WTC11 (cell line): ENCODE measurements around the gene INO80D. TPM values are rescaled to one million over a fixed set of nuclear protein-coding genes. Genes with fewer than 3 reads are reported as not detected.
A peak's percentile ranks its signal among the peaks of the same experiment; 100 is the strongest.

Experiments used
- ATAC-seq: fragments of 200-7000 bp; cut with Tn5 transposase; 2 replicates; pipeline ENCODE4 v1.10.0; 2021; ENCODE audit warnings: mild to moderate bottlenecking, moderate library complexity
- CTCF ChIA-PET: fragments of 300-600 bp; sonication (Branson Sonifier 250); formaldehyde crosslinking; loops from one replicate; lab custom pipeline; 2021; ENCODE audit warnings: antibody characterized with exemption; lab: Charles Lee
- POLR2A ChIA-PET: fragments of 350-600 bp; sonication (Branson Sonifier 250); formaldehyde crosslinking; loops from one replicate; lab custom pipeline; 2021; ENCODE audit warnings: antibody characterized with exemption; lab: Charles Lee
- DNase-seq: peaks from one replicate; pipeline ENCODE4 v3.0.0; 2021; ENCODE audit warnings: low spot score
- H3K27ac Mint-ChIP-seq: 2 replicates; pipeline ENCODE4 v1.8.0; 2021; ENCODE audit warnings: mixed read lengths
- H3K27me3 Mint-ChIP-seq: 2 replicates; pipeline ENCODE4 v1.8.0; 2021; ENCODE audit warnings: low read depth, mild to moderate bottlenecking, moderate library complexity, mixed read lengths
- H3K36me3 Mint-ChIP-seq: 2 replicates; pipeline ENCODE4 v1.8.0; 2021; ENCODE audit warnings: mixed read lengths
- H3K4me1 Mint-ChIP-seq: 2 replicates; pipeline ENCODE4 v1.8.0; 2022; ENCODE audit warnings: mixed read lengths
- H3K4me3 Mint-ChIP-seq: 2 replicates; pipeline ENCODE4 v1.8.0; 2021; ENCODE audit warnings: mild to moderate bottlenecking, moderate library complexity, mixed read lengths
- H3K9me3 Mint-ChIP-seq: 2 replicates; pipeline ENCODE4 v1.8.0; 2021; ENCODE audit warnings: mixed read lengths
- CREM ChIP-seq: sonication (generic); formaldehyde crosslinking; IDR thresholded peaks from 2 replicates; pipeline ENCODE4 v1.8.1; 2022; ENCODE audit warnings: mild to moderate bottlenecking, missing genetic modification reagents, moderate library complexity
- E2F4 ChIP-seq: sonication (generic); formaldehyde crosslinking; IDR thresholded peaks from 2 replicates; pipeline ENCODE4 v1.8.1; 2022; ENCODE audit warnings: low read depth, mild to moderate bottlenecking, moderate library complexity, missing genetic modification reagents, borderline replicate concordance
- ESRRA ChIP-seq: sonication (generic); formaldehyde crosslinking; IDR thresholded peaks from 2 replicates; pipeline ENCODE4 v1.8.1; 2022; ENCODE audit warnings: mild to moderate bottlenecking, missing genetic modification reagents, borderline replicate concordance
- FOXP1 ChIP-seq: sonication (generic); formaldehyde crosslinking; IDR thresholded peaks from 2 replicates; pipeline ENCODE4 v1.8.0; 2022; ENCODE audit warnings: missing genetic modification reagents, mild to moderate bottlenecking, moderate library complexity, borderline replicate concordance
- IRF2 ChIP-seq: sonication (generic); formaldehyde crosslinking; IDR thresholded peaks from 2 replicates; pipeline ENCODE4 v1.8.0; 2022; ENCODE audit warnings: low read depth, missing genetic modification reagents, borderline replicate concordance
- JUN ChIP-seq: sonication (generic); formaldehyde crosslinking; IDR thresholded peaks from 2 replicates; pipeline ENCODE4 v1.8.0; 2023; ENCODE audit warnings: mild to moderate bottlenecking, missing genetic modification reagents
- MXD4 ChIP-seq: fragments of 250-450 bp; sonication (Bioruptor Pico); IDR thresholded peaks from 2 replicates; pipeline ENCODE4 v1.8.0; 2021; ENCODE audit warnings: mild to moderate bottlenecking, moderate library complexity, borderline replicate concordance
- MYBL2 ChIP-seq: sonication (generic); formaldehyde crosslinking; IDR thresholded peaks from 2 replicates; pipeline ENCODE4 v1.8.1; 2023; ENCODE audit warnings: mild to moderate bottlenecking, moderate library complexity, missing genetic modification reagents
- RORB ChIP-seq: fragments of 250-450 bp; sonication (Bioruptor Pico); IDR thresholded peaks from 2 replicates; pipeline ENCODE4 v1.9.0; 2021; ENCODE audit warnings: mild to moderate bottlenecking
- TP53 ChIP-seq: sonication (generic); formaldehyde crosslinking; IDR thresholded peaks from 2 replicates; pipeline ENCODE4 v1.8.1; 2023; ENCODE audit warnings: mild to moderate bottlenecking, missing genetic modification reagents
- ZBTB21 ChIP-seq: sonication (generic); formaldehyde crosslinking; IDR thresholded peaks from 2 replicates; pipeline ENCODE4 v1.8.1; 2023; ENCODE audit warnings: mild to moderate bottlenecking, missing genetic modification reagents, borderline replicate concordance
- ZNF138 ChIP-seq: sonication (generic); formaldehyde crosslinking; conservative IDR thresholded peaks from 2 replicates; pipeline ENCODE4 v1.8.1; 2022; ENCODE audit warnings: mild to moderate bottlenecking, moderate library complexity, missing genetic modification reagents
- ZNF263 ChIP-seq: sonication (generic); formaldehyde crosslinking; IDR thresholded peaks from 2 replicates; pipeline ENCODE4 v1.8.1; 2022; ENCODE audit warnings: low read depth, mild to moderate bottlenecking, moderate library complexity, missing genetic modification reagents
- ZNF317 ChIP-seq: sonication (generic); formaldehyde crosslinking; IDR thresholded peaks from 2 replicates; pipeline ENCODE4 v1.8.1; 2023; ENCODE audit warnings: low read depth, mild to moderate bottlenecking, moderate library complexity, missing genetic modification reagents, borderline replicate concordance
- ZNF396 ChIP-seq: fragments of 250-450 bp; sonication (Bioruptor Pico); IDR thresholded peaks from 2 replicates; pipeline ENCODE4 v1.8.0; 2021; ENCODE audit warnings: mild to moderate bottlenecking, moderate library complexity, borderline replicate concordance
- ZNF416 ChIP-seq: fragments of 250-450 bp; sonication (Bioruptor Pico); IDR thresholded peaks from 2 replicates; pipeline ENCODE4 v1.9.0; 2021; ENCODE audit warnings: mild to moderate bottlenecking, inconsistent platforms
- total RNA-seq: library from RNA; stranded (reverse); gene quantifications from 3 replicates; pipeline ENCODE4 v1.2.3, GENCODE V29; 2021
- TF ChIP-seq, protein P1 (sequence below): sonication (generic); formaldehyde crosslinking; IDR thresholded peaks from 2 replicates; pipeline ENCODE4 v1.8.1; 2023; ENCODE audit warnings: mild to moderate bottlenecking, missing genetic modification reagents
- TF ChIP-seq, protein P2 (sequence below): fragments of 250-450 bp; sonication (Bioruptor Pico); IDR thresholded peaks from 2 replicates; pipeline ENCODE4 v1.8.0; 2021; ENCODE audit warnings: mild to moderate bottlenecking
- TF ChIP-seq, protein P3 (sequence below): sonication (generic); formaldehyde crosslinking; conservative IDR thresholded peaks from 2 replicates; pipeline ENCODE4 v1.8.1; 2023; ENCODE audit warnings: mild to moderate bottlenecking, low read depth, missing genetic modification reagents, moderate library complexity
- TF ChIP-seq, protein P4 (sequence below): fragments of 200-600 bp; IDR thresholded peaks from 2 replicates; pipeline ENCODE4 v1.8.0; 2022; ENCODE audit warnings: antibody characterized with exemption

The INO80D gene
- total RNA-seq, 1 experiment from 2014 or later, result 30.9 TPM

DNA sequence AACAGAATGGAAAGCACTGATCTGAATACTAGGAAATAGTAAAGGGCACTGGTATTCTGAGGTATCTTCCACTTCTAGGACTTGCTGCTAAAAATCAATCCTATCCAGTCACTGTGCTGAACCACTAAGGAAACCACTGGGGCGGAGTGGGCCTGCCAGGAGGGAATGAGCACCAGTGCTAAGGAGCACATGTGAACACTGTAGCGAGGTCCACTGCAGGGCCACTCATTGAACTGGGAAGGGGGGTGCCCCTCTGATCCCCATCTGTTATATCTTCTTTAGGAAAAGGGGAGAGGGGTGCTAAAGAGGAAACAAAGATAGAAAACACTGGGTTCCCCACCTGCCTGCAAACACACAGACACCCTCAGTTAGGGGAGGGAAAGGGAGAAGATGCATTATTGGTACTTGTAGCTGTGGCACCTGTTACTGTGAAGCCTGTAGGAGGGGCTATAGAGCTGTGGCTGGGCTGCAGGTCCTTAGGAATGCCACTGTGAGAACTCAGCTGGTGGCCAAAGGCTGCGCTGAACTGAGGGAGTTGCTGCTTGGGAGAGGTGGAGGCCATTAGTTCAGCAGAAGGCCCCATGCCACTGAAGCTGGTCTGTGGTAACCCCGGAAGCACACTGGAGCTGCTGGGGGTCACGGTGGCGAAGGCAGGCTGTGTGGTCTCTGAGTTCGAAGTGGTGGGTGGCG, 81.8 kb downstream of the INO80D start:
- H3K36me3 Mint-ChIP-seq, result peaks cover 52% of the 10 kb centered on the region
- H3K27ac Mint-ChIP-seq, result peak overlapping the region; percentile 38; the same call in 1 of the 2 replicates

DNA sequence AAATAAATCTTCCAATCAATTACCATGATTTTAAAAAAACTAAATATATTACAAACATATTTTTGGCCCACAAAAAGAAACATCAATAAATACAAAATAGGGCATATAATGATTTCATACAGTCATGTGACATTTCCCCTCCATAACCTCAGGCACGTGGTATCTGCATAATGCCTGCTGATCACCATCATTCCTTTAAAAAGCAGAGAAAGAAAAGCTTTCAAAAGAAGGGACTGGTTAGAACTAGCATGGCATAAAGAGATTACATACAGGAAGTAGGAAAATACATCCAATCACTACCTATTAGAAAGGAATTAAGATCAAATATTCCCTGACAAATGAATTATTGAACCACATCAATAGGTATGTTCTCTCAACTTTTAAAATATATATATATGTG, 83.5 kb downstream of the INO80D start:
- Mint-ChIP-seq H3K27ac (no peak overlapping the region), H3K4me1 (no peaks in the 10 kb centered on the region; the same call in 1 of the 2 replicates), H3K36me3 (peaks cover 41% of the 10 kb centered on the region), H3K9me3 (no peaks in the 10 kb centered on the region), H3K4me3 (no peak overlapping the region), H3K27me3 (no peaks in the 10 kb centered on the region)
- POLR2A ChIA-PET, result interaction anchor here (0.5 to 0.6 kb wide), 2 partner anchors 136 to 154 kb away, joined by 3 read pairs; no protein-coding TSS in a partner anchor
- DNase-seq, result no peak
- CTCF ChIA-PET, result interaction anchor here (1.3 kb wide), 1 partner anchor 152 kb away, joined by 3 read pairs; no protein-coding TSS in a partner anchor
- ATAC-seq, result no peak
- no peak for TF ChIP-seq MYBL2 (CRISPR knock-in tag)
- no peak for TF ChIP-seq MXD4 (CRISPR knock-in tag)
- TF ChIP-seq E2F4 (CRISPR knock-in tag), result no peak
- TF ChIP-seq ZNF317 (CRISPR knock-in tag), result no peak
- TF ChIP-seq IRF2 (CRISPR knock-in tag), result no peak
- no peak for TF ChIP-seq TP53
- no peak for TF ChIP-seq ZBTB21
- TF ChIP-seq, protein P1, sequence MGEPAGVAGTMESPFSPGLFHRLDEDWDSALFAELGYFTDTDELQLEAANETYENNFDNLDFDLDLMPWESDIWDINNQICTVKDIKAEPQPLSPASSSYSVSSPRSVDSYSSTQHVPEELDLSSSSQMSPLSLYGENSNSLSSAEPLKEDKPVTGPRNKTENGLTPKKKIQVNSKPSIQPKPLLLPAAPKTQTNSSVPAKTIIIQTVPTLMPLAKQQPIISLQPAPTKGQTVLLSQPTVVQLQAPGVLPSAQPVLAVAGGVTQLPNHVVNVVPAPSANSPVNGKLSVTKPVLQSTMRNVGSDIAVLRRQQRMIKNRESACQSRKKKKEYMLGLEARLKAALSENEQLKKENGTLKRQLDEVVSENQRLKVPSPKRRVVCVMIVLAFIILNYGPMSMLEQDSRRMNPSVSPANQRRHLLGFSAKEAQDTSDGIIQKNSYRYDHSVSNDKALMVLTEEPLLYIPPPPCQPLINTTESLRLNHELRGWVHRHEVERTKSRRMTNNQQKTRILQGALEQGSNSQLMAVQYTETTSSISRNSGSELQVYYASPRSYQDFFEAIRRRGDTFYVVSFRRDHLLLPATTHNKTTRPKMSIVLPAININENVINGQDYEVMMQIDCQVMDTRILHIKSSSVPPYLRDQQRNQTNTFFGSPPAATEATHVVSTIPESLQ (CRISPR knock-in tag), result no peak
- no peak for TF ChIP-seq CREM (CRISPR knock-in tag)
- TF ChIP-seq, protein P2, sequence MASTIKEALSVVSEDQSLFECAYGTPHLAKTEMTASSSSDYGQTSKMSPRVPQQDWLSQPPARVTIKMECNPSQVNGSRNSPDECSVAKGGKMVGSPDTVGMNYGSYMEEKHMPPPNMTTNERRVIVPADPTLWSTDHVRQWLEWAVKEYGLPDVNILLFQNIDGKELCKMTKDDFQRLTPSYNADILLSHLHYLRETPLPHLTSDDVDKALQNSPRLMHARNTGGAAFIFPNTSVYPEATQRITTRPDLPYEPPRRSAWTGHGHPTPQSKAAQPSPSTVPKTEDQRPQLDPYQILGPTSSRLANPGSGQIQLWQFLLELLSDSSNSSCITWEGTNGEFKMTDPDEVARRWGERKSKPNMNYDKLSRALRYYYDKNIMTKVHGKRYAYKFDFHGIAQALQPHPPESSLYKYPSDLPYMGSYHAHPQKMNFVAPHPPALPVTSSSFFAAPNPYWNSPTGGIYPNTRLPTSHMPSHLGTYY (CRISPR knock-in tag), result no peak
- no peak for TF ChIP-seq ESRRA (CRISPR knock-in tag)
- TF ChIP-seq, protein P3, sequence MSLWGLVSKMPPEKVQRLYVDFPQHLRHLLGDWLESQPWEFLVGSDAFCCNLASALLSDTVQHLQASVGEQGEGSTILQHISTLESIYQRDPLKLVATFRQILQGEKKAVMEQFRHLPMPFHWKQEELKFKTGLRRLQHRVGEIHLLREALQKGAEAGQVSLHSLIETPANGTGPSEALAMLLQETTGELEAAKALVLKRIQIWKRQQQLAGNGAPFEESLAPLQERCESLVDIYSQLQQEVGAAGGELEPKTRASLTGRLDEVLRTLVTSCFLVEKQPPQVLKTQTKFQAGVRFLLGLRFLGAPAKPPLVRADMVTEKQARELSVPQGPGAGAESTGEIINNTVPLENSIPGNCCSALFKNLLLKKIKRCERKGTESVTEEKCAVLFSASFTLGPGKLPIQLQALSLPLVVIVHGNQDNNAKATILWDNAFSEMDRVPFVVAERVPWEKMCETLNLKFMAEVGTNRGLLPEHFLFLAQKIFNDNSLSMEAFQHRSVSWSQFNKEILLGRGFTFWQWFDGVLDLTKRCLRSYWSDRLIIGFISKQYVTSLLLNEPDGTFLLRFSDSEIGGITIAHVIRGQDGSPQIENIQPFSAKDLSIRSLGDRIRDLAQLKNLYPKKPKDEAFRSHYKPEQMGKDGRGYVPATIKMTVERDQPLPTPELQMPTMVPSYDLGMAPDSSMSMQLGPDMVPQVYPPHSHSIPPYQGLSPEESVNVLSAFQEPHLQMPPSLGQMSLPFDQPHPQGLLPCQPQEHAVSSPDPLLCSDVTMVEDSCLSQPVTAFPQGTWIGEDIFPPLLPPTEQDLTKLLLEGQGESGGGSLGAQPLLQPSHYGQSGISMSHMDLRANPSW (CRISPR knock-in tag), result no peak
- TF ChIP-seq JUN (CRISPR knock-in tag), result no peak
- TF ChIP-seq RORB (CRISPR knock-in tag), result no peak
- no peak for TF ChIP-seq ZNF138 (CRISPR knock-in tag)
- no peak for TF ChIP-seq ZNF416 (CRISPR knock-in tag)
- no peak for TF ChIP-seq ZNF263 (CRISPR knock-in tag)
- no peak for TF ChIP-seq ZNF396 (CRISPR knock-in tag)

More for the DNA sequence above, 81.8 kb downstream of the INO80D start:
- H3K27me3 Mint-ChIP-seq, result no peaks in the 10 kb centered on the region
- peak; percentile 72 for DNase-seq
- ChIA-PET POLR2A (interaction anchor here (0.5 to 0.6 kb wide), 2 partner anchors 79 to 703 kb away, joined by 4 to 6 read pairs; no protein-coding TSS in a partner anchor), CTCF (interaction anchor here (0.6 to 2.2 kb wide), 33 partner anchors 9 to 370 kb away, joined by 3 to 16 read pairs (median 4); partner anchors contain the start of genes EEF1B2, INO80D and NDUFS1)
- H3K4me1 Mint-ChIP-seq, result no peaks in the 10 kb centered on the region; the same call in 1 of the 2 replicates
- no peaks in the 10 kb centered on the region for H3K9me3 Mint-ChIP-seq
- no peak overlapping the region for H3K4me3 Mint-ChIP-seq
- TF ChIP-seq, protein P4, sequence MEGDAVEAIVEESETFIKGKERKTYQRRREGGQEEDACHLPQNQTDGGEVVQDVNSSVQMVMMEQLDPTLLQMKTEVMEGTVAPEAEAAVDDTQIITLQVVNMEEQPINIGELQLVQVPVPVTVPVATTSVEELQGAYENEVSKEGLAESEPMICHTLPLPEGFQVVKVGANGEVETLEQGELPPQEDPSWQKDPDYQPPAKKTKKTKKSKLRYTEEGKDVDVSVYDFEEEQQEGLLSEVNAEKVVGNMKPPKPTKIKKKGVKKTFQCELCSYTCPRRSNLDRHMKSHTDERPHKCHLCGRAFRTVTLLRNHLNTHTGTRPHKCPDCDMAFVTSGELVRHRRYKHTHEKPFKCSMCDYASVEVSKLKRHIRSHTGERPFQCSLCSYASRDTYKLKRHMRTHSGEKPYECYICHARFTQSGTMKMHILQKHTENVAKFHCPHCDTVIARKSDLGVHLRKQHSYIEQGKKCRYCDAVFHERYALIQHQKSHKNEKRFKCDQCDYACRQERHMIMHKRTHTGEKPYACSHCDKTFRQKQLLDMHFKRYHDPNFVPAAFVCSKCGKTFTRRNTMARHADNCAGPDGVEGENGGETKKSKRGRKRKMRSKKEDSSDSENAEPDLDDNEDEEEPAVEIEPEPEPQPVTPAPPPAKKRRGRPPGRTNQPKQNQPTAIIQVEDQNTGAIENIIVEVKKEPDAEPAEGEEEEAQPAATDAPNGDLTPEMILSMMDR, result peak; percentile 45
- TF ChIP-seq FOXP1, result no peak
- peak; percentile 99 for ATAC-seq
